ENCODE measurements around the gene CRYBA2.

DNA sequence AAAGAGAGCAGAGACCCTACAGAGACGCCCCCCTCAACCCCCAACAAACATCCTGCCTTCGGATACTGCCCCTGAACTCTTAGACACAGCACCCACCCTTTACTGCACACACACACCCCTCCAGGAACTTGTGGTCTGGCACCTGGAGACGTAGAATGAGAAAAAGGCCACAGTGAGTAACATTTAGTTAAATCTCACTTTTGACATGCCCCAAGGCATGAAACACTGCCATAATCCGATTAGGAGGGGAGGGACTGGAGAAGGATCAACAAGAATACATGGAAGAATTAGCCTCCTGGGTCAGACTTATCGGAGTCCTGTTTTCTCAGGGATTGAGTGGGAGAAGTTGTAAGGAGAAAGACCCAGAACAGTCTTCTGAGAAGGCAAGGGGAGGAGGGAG lies 29.6 kb downstream of the CRYBA2 start:
- TF ChIP-seq, protein P1, sequence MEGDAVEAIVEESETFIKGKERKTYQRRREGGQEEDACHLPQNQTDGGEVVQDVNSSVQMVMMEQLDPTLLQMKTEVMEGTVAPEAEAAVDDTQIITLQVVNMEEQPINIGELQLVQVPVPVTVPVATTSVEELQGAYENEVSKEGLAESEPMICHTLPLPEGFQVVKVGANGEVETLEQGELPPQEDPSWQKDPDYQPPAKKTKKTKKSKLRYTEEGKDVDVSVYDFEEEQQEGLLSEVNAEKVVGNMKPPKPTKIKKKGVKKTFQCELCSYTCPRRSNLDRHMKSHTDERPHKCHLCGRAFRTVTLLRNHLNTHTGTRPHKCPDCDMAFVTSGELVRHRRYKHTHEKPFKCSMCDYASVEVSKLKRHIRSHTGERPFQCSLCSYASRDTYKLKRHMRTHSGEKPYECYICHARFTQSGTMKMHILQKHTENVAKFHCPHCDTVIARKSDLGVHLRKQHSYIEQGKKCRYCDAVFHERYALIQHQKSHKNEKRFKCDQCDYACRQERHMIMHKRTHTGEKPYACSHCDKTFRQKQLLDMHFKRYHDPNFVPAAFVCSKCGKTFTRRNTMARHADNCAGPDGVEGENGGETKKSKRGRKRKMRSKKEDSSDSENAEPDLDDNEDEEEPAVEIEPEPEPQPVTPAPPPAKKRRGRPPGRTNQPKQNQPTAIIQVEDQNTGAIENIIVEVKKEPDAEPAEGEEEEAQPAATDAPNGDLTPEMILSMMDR (conservative IDR thresholded peaks at IDR 0.05; ENCODE audit: low read depth, low read length), result no peak
- no peak for TF ChIP-seq EZH2phosphoT487 (IDR thresholded peaks at IDR 0.05; ENCODE audit: borderline replicate concordance, low read length)

Measured in PC-3 (cell line).